ENCODE data around the gene RAB11FIP2.

- no peak for TF ChIP-seq CTCF (IDR thresholded peaks at IDR 0.05)
- no peak for TF ChIP-seq POLR2A (IDR thresholded peaks at IDR 0.05)
These were observed 39.0 kb downstream of the RAB11FIP2 start for GRCh38 chr10:118007773-118008172.
